OCI-LY3 (cell line): ENCODE results near the gene SNAP25.

ENCODE experiments used
- H2AFZ ChIP-seq: fragments of 200-600, 300-600 bp; shearing (Covaris generic); 2 replicates; pipeline ENCODE4 v1.6.0; 2014; ENCODE audit warnings: antibody characterized with exemption, low read depth, low read length
- H3K27ac ChIP-seq: fragments of 200-600, 300-600 bp; sonication (generic); 2 replicates; pipeline ENCODE4 v1.5.1; 2014; ENCODE audit warnings: mild to moderate bottlenecking, low read length, moderate library complexity, mixed read lengths
- H3K27me3 ChIP-seq: fragments of 200-600, 300-600 bp; sonication (generic); 2 replicates; pipeline ENCODE4 v1.6.1; 2014; ENCODE audit warnings: low read depth, low read length, mixed read lengths
- H3K36me3 ChIP-seq: fragments of 200-600, 300-600 bp; sonication (generic); replicated peaks from 2 replicates; pipeline ENCODE3; 2014; ENCODE audit warnings: low read depth, low read length, mixed read lengths
- H3K4me1 ChIP-seq: fragments of 300-600, 200-600 bp; sonication (generic); 2 replicates; pipeline ENCODE4 v1.6.1; 2014; ENCODE audit warnings: low read length, mixed read lengths
- H3K4me2 ChIP-seq: fragments of 200-600, 300-600 bp; sonication (generic); 2 replicates; pipeline ENCODE4 v1.6.1; 2014; ENCODE audit warnings: low read length, mixed read lengths
- H3K4me3 ChIP-seq: fragments of 300-600, 200-600 bp; sonication (generic); 2 replicates; pipeline ENCODE4 v1.5.1; 2014; ENCODE audit warnings: antibody characterized with exemption, mild to moderate bottlenecking, low read length, moderate library complexity
- H3K79me2 ChIP-seq: fragments of 300-600, 200-600 bp; shearing (Covaris generic); 2 replicates; pipeline ENCODE4 v1.6.1; 2014; ENCODE audit warnings: mild to moderate bottlenecking, low read length, mixed read lengths
- H3K9ac ChIP-seq: fragments of 300-600, 200-600 bp; shearing (Covaris generic); 2 replicates; pipeline ENCODE4 v1.6.0; 2014; ENCODE audit warnings: mild to moderate bottlenecking, low read length, moderate library complexity
- H3K9me3 ChIP-seq: fragments of 200-600, 300-600 bp; shearing (Covaris generic); 2 replicates; pipeline ENCODE4 v1.6.1; 2014; ENCODE audit warnings: low read length, mixed read lengths; ENCODE audit not compliant: insufficient read depth
- H4K20me1 ChIP-seq: fragments of 200-600, 300-600 bp; sonication (generic); 2 replicates; pipeline ENCODE4 v1.6.1; 2016; ENCODE audit warnings: low read length, mixed read lengths; ENCODE audit not compliant: insufficient read depth
- CTCF ChIP-seq: fragments of 200-600, 300-600 bp; sonication (generic); IDR thresholded peaks from 2 replicates; pipeline ENCODE4 v1.5.1; 2014; ENCODE audit warnings: antibody characterized with exemption, low read length, low read depth
- EZH2phosphoT487 ChIP-seq: fragments of 200-600 bp; shearing (Covaris generic); IDR thresholded peaks from 2 replicates; pipeline ENCODE4 v1.6.1; 2018; ENCODE audit warnings: antibody characterized with exemption, mixed run types, low read depth

SNAP25 gene

GRCh38 chr20:10271494-10272219, 53.0 kb downstream of the SNAP25 start:
- H3K27me3 ChIP-seq: peaks cover 11% of the 10 kb centered on the region; the same call in 1 of the 2 replicates
- H3K4me1 ChIP-seq: no peaks in the 10 kb centered on the region
- no peak overlapping the region for H2AFZ ChIP-seq
- no peak overlapping the region for H3K9ac ChIP-seq
- no peaks in the 10 kb centered on the region for H4K20me1 ChIP-seq
- H3K4me3 ChIP-seq: no peak overlapping the region
- no peaks in the 10 kb centered on the region for H3K9me3 ChIP-seq
- H3K36me3 ChIP-seq: no peaks in the 10 kb centered on the region
- no peak overlapping the region for H3K27ac ChIP-seq
- no peaks in the 10 kb centered on the region for H3K79me2 ChIP-seq
- H3K4me2 ChIP-seq: no peak overlapping the region
- no peak for TF ChIP-seq CTCF
- no peak for TF ChIP-seq EZH2phosphoT487

GRCh38 chr20:10276878-10277580, 58.4 kb downstream of the SNAP25 start:
- H3K4me3 ChIP-seq: no peak overlapping the region
- no peak overlapping the region for H3K27ac ChIP-seq
- TF ChIP-seq EZH2phosphoT487 (no peak), CTCF (no peak)
- no peaks in the 10 kb centered on the region for H3K36me3 ChIP-seq
- H3K9ac ChIP-seq: no peak overlapping the region
- no peaks in the 10 kb centered on the region for H4K20me1 ChIP-seq
- no peaks in the 10 kb centered on the region for H3K4me1 ChIP-seq
- peaks cover 42% of the 10 kb centered on the region for H3K27me3 ChIP-seq
- no peak overlapping the region for H2AFZ ChIP-seq
- no peaks in the 10 kb centered on the region for H3K79me2 ChIP-seq
- H3K4me2 ChIP-seq: no peak overlapping the region
- H3K9me3 ChIP-seq: no peaks in the 10 kb centered on the region

- Histone ChIP-seq H3K9me3 (no peaks in the 10 kb centered on the region), H3K4me2 (no peak overlapping the region), H3K27ac (no peak overlapping the region), H2AFZ (no peak overlapping the region), H3K9ac (no peak overlapping the region), H4K20me1 (no peaks in the 10 kb centered on the region), H3K4me1 (no peaks in the 10 kb centered on the region), H3K4me3 (no peak overlapping the region), H3K27me3 (peaks cover 46% of the 10 kb centered on the region), H3K79me2 (no peaks in the 10 kb centered on the region), H3K36me3 (no peaks in the 10 kb centered on the region)
- TF ChIP-seq CTCF: no peak
- TF ChIP-seq EZH2phosphoT487: no peak
These were observed 59.0 kb downstream of the SNAP25 start for GRCh38 chr20:10277616-10278015.

- Histone ChIP-seq H3K4me2 (no peak overlapping the region), H3K36me3 (no peaks in the 10 kb centered on the region), H3K79me2 (no peaks in the 10 kb centered on the region), H3K9me3 (no peaks in the 10 kb centered on the region), H2AFZ (no peak overlapping the region), H3K9ac (no peak overlapping the region), H3K4me3 (no peak overlapping the region), H3K4me1 (no peaks in the 10 kb centered on the region), H3K27me3 (peaks cover 53% of the 10 kb centered on the region), H3K27ac (no peak overlapping the region), H4K20me1 (no peaks in the 10 kb centered on the region)
- no peak for TF ChIP-seq EZH2phosphoT487
- TF ChIP-seq CTCF: no peak
These were observed 59.8 kb downstream of the SNAP25 start for GRCh38 chr20:10278412-10278811.
